NCI-H1436 (cell line): Measurements from ENCODE around the gene GCHFR.

Experiments used
- DNase-seq: peaks from one replicate; lab custom pipeline; 2025; lab: John Stamatoyannopoulos, UW

The GCHFR gene

GRCh38 chr15:40775740-40776536, 12.1 kb downstream of the GCHFR start:
- no peak for DNase-seq

GRCh38 chr15:40776537-40777141, 12.8 kb downstream of the GCHFR start:
- DNase-seq = no peak

GRCh38 chr15:40782609-40783227, 18.9 kb downstream of the GCHFR start:
- DNase-seq = peak; percentile 85

DNA sequence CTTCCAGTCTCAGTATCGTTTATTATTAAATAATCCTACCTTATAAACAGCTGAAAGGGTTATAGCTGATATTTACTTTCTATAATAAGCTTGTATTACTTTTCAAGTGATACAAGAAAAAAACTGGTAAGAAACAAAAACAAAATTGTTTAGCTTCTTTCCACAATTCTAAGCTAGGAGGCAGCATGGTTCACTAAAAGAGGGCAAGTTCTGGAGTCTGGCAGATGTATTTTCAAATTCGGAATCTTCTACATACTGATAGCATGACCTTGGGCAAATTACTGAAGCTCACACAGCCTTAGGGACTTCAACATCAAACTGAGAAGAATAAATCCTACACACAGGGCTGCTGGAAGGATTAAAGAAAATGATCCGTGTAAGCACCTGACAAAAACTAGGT, 21.3 kb downstream of the GCHFR start:
- DNase-seq = no peak

DNA sequence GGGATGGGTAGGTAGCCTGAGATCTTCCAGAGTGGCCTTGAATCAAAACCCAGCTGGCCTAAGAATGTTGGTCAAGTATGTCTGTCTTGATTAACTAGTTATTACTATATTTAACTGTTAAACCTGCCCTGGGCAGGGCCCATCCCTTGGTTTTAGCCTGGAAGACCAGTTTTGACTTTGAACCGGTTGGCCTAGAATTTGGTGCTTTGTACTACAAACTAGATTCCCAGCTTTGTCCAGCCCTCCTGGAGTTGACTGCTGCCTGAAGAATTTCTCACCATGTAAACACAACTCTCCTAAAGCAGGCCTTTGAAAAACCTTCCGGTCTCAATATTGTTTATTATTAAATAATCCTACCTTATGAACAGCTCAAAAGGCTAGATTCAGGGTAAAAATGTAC, 21.9 kb downstream of the GCHFR start:
- DNase-seq = no peak

DNA sequence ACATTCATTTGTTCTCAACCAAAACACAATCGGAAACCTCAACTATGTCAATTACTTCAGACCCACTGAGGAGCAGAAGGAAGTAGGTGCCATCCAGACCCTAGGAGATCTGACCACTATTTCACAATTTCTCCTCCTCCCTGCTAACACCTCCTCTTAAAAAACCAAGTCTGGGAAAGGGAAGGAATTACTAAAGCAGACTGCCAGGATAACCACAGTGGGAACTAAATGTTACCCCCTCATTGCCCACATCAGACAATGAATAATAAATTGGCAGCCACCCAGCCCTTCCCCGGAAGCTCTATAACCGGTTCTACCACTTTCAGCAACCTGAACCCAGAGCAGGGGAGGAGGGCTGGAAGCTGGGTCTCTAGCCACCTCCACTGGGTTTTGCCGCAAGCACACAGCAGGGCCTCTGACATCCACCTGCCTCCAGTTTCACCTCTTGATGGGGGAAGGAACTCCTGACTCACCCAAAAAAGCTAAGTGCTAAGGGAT, 23.5 kb downstream of the GCHFR start:
- peak; percentile 85 for DNase-seq

DNA sequence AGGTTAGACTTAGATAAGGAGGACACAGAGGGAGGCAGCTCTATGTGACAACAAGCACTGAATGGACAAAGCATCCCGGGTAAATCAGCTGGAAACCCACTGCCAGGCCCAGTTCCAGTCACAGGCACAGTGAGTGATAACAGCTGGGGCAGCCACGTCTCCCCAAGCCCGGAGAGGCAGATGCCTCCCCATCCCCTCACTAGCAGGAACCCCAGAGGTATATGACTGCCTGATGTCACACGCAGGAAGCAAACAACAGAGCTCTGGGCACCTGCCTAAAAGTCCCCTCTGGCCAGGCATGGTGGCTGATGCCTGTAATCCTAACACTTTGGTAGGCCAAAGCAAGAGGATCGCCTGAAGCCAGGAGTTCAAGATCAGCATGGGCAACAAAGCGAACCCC, 24.1 kb downstream of the GCHFR start:
- no peak for DNase-seq

- DNase-seq = no peak
Observed at GRCh38 chr15:40789119-40789518, 25.3 kb downstream of the GCHFR start.

DNA sequence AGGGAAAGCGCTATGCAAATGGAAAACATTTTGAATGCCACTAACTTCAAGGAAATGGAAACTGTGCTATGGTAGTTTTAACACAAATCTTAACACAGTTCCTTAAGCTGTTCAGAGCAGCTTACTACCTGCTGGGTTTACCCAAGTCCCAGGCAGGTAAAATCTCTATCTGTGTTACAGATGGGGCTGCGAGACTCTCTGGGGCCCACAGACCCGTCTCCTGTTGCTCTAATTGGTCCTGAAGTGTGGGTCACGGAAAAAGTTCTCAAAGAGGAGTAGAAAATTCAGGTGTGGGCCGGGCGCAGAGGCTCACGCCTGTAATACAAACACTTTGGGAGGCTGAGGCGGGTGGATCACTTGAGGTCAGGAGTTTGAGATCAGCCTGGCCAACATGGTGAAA, 26.1 kb downstream of the GCHFR start:
- no peak for DNase-seq

GRCh38 chr15:40790718-40791117, 26.9 kb downstream of the GCHFR start:
- DNase-seq = no peak

GRCh38 chr15:40792394-40792793, 28.5 kb downstream of the GCHFR start:
- no peak for DNase-seq

DNA sequence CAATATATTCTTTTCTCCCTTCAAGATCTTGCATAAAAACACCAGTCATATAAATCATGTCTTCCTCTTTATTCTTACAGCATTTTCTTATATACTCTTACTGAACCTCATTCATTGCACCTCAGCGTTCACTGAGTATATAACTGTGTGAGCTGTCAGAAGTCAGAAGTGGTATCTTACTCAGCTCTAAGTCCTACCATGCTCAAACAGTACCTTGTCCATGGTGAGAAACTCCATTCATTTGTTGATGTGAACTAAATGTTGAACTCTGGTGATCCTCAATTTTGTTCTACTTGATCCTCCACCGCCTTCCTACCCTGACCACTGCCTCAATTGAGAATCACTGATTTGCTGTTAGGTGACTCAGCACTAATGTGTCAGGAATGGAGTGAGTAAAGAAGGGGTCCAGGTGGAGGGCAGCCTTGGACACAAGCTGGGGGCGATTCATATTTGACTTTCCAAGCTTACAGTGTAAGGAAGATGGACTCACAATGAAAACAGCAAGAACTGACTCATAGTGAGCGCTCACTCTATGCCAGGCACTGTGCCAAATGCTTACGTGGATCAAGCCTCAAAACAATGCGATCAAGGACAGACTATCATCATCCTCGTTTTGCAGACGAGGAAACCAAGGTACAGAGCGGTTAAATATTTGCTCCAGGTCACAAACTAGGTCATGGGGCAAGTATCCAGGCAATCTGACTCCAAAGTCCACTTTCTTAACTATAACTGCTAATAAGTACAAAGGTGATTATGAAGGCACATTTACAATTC, 29.5 kb downstream of the GCHFR start:
- no peak for DNase-seq

GRCh38 chr15:40796041-40796440, 32.2 kb downstream of the GCHFR start:
- DNase-seq = no peak

- no peak for DNase-seq
Observed at GRCh38 chr15:40796512-40796911, 32.6 kb downstream of the GCHFR start.

DNA sequence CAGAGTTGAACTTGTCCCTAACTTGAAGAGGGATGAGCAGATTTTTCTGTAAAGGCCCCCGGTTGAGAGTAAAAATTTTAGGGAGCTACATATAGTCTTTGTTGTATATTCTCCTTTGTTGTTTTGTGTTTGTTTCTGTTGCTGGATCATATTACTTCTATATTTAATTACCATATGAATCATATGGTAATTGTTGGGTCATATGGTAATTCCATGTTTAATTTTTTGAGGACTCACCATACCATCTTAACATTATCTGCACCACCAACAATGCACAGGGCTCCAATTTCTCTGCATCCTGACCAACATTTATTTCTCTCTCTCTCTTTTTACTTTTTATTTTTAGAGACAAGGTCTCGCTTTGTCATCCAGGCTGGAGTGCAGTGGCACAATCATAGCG, 35.7 kb downstream of the GCHFR start:
- DNase-seq = no peak

DNA sequence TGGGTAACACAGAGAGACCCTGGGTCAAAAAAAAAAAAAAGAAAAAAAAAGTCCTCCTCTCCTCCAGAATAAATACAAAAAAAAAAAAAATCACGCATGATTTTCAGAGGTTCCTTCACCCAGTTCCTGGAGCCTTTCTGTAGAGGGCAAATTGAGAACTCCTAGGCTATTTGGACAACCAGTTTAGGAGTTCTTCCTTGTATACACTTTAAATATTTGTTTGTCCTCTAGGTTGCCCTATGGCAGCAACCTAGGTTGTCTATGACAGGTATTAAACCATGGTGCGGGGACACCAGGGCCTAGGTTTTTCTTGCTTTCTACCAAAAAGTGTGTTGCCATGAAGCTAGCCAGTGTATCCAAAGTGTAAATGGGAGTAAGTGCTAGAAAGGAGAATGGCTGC, 39.2 kb downstream of the GCHFR start:
- no peak for DNase-seq

DNA sequence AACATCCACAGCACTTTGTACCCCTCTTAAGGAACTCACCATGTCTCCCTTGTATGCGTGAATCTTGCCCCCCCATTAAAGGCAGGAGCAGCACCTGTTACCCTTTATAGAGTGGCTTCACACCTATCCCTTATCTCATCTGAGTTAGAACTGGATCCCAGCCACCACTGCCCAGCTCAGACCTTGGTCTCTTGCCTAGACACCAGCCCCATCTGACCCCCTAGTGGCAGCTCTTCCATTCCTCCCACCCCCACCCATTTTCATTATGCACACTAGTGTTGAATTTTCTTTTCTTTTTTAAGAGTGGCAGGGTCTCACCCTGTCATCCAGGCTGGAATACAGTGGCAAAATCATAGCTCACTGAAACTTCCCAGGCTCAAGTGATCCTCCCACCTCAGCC, 39.8 kb downstream of the GCHFR start:
- DNase-seq = no peak

DNA sequence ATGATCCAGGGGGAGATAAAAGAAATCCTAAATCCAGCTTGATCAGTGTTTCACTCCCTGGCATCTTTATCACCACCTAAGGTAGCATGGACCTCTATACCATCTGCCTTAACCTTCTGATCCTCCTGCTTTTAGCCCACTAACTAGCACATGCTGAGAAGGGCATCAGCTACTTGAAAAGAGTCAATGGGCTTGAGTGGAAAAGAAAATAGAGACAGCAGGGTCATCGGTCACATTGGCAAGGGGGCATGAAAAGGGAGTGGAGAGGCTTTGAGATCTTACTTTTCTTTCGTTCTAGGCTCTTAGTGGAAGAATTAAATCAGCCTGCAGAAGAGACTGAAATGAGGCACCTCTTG, 42.8 kb downstream of the GCHFR start:
- no peak for DNase-seq

- DNase-seq = peak; percentile 99
Observed at GRCh38 chr15:40807028-40807887, 43.4 kb downstream of the GCHFR start, which contains the start of the genes DNAJC17 and ZFYVE19. TSS of gene DNAJC17 (minus strand) at chr15:40807473. CDS start at chr15:40807446, 27 bp downstream. TSS of gene ZFYVE19 (plus strand) at chr15:40807089. CDS start at chr15:40807590, 501 bp downstream.

GRCh38 chr15:40807888-40808461, 44.1 kb downstream of the GCHFR start:
- no peak for DNase-seq
